Measurements from ENCODE around the gene LAMA2. TPM values are rescaled to one million over a fixed set of nuclear protein-coding genes. Genes with fewer than 3 reads are reported as not detected.
A peak's percentile ranks its signal among the peaks of the same experiment; 100 is the strongest.

LAMA2 gene
- polyA plus RNA-seq, 1 of the 3 experiments (the other 2 are of a cell fraction): 0.92 TPM

DNA sequence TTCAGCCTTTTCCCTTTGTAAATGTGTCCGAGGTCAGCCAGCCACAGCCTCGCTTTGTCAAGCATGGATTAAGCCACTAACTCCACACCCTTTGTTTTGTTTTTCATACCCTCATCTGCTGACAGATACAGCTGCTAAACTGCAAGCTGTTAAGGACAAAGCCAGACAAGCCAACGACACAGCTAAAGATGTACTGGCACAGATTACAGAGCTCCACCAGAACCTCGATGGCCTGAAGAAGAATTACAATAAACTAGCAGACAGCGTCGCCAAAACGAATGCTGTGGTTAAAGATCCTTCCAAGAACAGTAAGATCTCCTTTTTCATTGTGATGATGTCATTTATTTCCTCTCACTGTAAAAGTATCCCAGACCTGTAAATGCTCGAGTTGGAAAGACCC is 557.8 kb downstream of the LAMA2 start:
- TF ChIP-seq, protein P1, sequence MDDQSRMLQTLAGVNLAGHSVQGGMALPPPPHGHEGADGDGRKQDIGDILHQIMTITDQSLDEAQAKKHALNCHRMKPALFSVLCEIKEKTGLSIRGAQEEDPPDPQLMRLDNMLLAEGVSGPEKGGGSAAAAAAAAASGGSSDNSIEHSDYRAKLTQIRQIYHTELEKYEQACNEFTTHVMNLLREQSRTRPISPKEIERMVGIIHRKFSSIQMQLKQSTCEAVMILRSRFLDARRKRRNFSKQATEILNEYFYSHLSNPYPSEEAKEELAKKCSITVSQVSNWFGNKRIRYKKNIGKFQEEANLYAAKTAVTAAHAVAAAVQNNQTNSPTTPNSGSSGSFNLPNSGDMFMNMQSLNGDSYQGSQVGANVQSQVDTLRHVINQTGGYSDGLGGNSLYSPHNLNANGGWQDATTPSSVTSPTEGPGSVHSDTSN (IDR thresholded peaks at IDR 0.05): no peak
- TF ChIP-seq, protein P2, sequence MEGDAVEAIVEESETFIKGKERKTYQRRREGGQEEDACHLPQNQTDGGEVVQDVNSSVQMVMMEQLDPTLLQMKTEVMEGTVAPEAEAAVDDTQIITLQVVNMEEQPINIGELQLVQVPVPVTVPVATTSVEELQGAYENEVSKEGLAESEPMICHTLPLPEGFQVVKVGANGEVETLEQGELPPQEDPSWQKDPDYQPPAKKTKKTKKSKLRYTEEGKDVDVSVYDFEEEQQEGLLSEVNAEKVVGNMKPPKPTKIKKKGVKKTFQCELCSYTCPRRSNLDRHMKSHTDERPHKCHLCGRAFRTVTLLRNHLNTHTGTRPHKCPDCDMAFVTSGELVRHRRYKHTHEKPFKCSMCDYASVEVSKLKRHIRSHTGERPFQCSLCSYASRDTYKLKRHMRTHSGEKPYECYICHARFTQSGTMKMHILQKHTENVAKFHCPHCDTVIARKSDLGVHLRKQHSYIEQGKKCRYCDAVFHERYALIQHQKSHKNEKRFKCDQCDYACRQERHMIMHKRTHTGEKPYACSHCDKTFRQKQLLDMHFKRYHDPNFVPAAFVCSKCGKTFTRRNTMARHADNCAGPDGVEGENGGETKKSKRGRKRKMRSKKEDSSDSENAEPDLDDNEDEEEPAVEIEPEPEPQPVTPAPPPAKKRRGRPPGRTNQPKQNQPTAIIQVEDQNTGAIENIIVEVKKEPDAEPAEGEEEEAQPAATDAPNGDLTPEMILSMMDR (IDR thresholded peaks at IDR 0.05): peak; percentile 27; the same call in 1 of the 2 replicates
- POLR2A ChIA-PET: no interaction called here
- Histone ChIP-seq H3K9ac (0 out of 2 replicates have a peak overlapping the region, but pooled peaks have one; percentile 4), H3K4me3 (ENCODE audit: low read depth in 2 of 2, low read length in 1 of 2) (no peak overlapping the region), H3K9me3 (no peaks in the 10 kb centered on the region), H3K4me2 (peak overlapping the region; percentile 47), H3F3A (replicated peaks; ENCODE audit: insufficient read depth) (no peaks in the 10 kb centered on the region), H3K27ac (ENCODE audit: low read depth in 2 of 2, low read length in 1 of 2) (no peak overlapping the region), H4K20me1 (ENCODE audit: insufficient read depth) (no peaks in the 10 kb centered on the region), H3K36me3 (replicated peaks in 1 of 2; ENCODE audit: control insufficient read depth in 1 of 2, insufficient read depth in 2 of 2, low read length in 1 of 2) (no peaks in the 10 kb centered on the region), H3K27me3 (ENCODE audit: insufficient read depth) (no peaks in the 10 kb centered on the region), H3K79me2 (ENCODE audit: insufficient read depth) (no peaks in the 10 kb centered on the region), H3K4me1 (ENCODE audit: control insufficient read depth in 1 of 2, insufficient read depth in 2 of 2, low read depth in 1 of 2, low read length in 1 of 2) (0 out of 4 replicates have a peak, but pooled peaks cover 0 to 3% of the 10 kb centered on the region in 2 experiments), H3K9me2 (no peaks in the 10 kb centered on the region), H2AFZ (ENCODE audit: low read depth) (peak overlapping the region; percentile 88)
- CTCF ChIA-PET: interaction anchor here (1.4 kb wide), 1 partner anchor 158 kb away, joined by 3 read pairs; no protein-coding TSS in a partner anchor
- 13% methylated on average over 8 of the region's 8 CpGs for WGBS (ENCODE audit: low lambda C conversion rate)
- no peak for DNase-seq

GRCh38 chr6:129444683-129445082 is 561.7 kb downstream of the LAMA2 start:
- H3F3A ChIP-seq (replicated peaks; ENCODE audit: insufficient read depth): no peaks in the 10 kb centered on the region
- no peaks in the 10 kb centered on the region for H3K27me3 ChIP-seq (ENCODE audit: insufficient read depth)
- ChIA-PET CTCF (no interaction called here), POLR2A (no interaction called here)
- no peaks in the 10 kb centered on the region for H4K20me1 ChIP-seq (ENCODE audit: insufficient read depth)
- H3K9me3 ChIP-seq: no peaks in the 10 kb centered on the region
- no peak for DNase-seq
- H3K27ac ChIP-seq (ENCODE audit: low read depth in 2 of 2, low read length in 1 of 2): no peak overlapping the region
- H3K36me3 ChIP-seq (replicated peaks in 1 of 2; ENCODE audit: control insufficient read depth in 1 of 2, insufficient read depth in 2 of 2, low read length in 1 of 2): no peaks in the 10 kb centered on the region
- peaks cover 0 to 3% of the 10 kb centered on the region in 2 experiments; a peak in 1 of 4 replicates for H3K4me1 ChIP-seq (ENCODE audit: control insufficient read depth in 1 of 2, insufficient read depth in 2 of 2, low read depth in 1 of 2, low read length in 1 of 2)
- 76% methylated on average over 3 of the region's 3 CpGs for WGBS (ENCODE audit: low lambda C conversion rate)
- H3K4me3 ChIP-seq (ENCODE audit: low read depth in 2 of 2, low read length in 1 of 2): no peak overlapping the region
- TF ChIP-seq, protein P2 (IDR thresholded peaks at IDR 0.05): no peak
- no peak for TF ChIP-seq RXRA (IDR thresholded peaks at IDR 0.05; ENCODE audit: borderline replicate concordance, low read depth)
- TF ChIP-seq TEAD4 (IDR thresholded peaks at IDR 0.05; ENCODE audit: borderline replicate concordance, insufficient read depth): no peak
- no peak for TF ChIP-seq ELF1 (IDR thresholded peaks at IDR 0.05)
- TF ChIP-seq TCF12 (IDR thresholded peaks at IDR 0.05): no peak
- TF ChIP-seq RCOR1 (IDR thresholded peaks at IDR 0.05; ENCODE audit: low read length): no peak
- TF ChIP-seq, protein P3, sequence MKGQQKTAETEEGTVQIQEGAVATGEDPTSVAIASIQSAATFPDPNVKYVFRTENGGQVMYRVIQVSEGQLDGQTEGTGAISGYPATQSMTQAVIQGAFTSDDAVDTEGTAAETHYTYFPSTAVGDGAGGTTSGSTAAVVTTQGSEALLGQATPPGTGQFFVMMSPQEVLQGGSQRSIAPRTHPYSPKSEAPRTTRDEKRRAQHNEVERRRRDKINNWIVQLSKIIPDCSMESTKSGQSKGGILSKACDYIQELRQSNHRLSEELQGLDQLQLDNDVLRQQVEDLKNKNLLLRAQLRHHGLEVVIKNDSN (IDR thresholded peaks at IDR 0.05; ENCODE audit: borderline replicate concordance, low read depth): no peak
- TF ChIP-seq POLR2AphosphoS5 (IDR thresholded peaks at IDR 0.05; ENCODE audit: low read depth, low read length): no peak
- TF ChIP-seq FOXJ3 (CRISPR knock-in tag; IDR thresholded peaks at IDR 0.05): no peak
- TF ChIP-seq NFIC (IDR thresholded peaks at IDR 0.05; ENCODE audit: borderline replicate concordance): no peak
- TF ChIP-seq, protein P4, sequence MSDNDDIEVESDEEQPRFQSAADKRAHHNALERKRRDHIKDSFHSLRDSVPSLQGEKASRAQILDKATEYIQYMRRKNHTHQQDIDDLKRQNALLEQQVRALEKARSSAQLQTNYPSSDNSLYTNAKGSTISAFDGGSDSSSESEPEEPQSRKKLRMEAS (IDR thresholded peaks at IDR 0.05; ENCODE audit: low read depth): no peak
- TF ChIP-seq RAD21 (IDR thresholded peaks at IDR 0.05; ENCODE audit: low read length): no peak
- no peaks in the 10 kb centered on the region for H3K79me2 ChIP-seq (ENCODE audit: insufficient read depth)
- H3K9me2 ChIP-seq: 0 out of 2 replicates have a peak, but pooled peaks cover 2% of the 10 kb centered on the region
- no peak overlapping the region for H3K9ac ChIP-seq
- H3K4me2 ChIP-seq: no peak overlapping the region
- H2AFZ ChIP-seq (ENCODE audit: low read depth): no peak overlapping the region

Measured in SK-N-SH (cell line).